PC-9 (cell line): ENCODE measurements around the gene MICAL2. TPM values are rescaled to one million over a fixed set of nuclear protein-coding genes. Genes with fewer than 3 reads are reported as not detected.

ENCODE experiments used
- BruUV-seq: library from RNA; stranded (reverse); fragments of 400-500 nt; replicated peaks from 2 replicates; lab custom pipeline; 2021; lab: Mats Ljungman, UMichigan
- CTCF ChIA-PET: fragments of 300-600 bp; sonication (Branson Sonifier 250); formaldehyde crosslinking; loops from one replicate; lab custom pipeline; 2022; ENCODE audit warnings: antibody characterized with exemption; lab: Charles Lee
- POLR2A ChIA-PET: fragments of 300-600 bp; sonication (Branson Sonifier 250); formaldehyde crosslinking; loops from one replicate; lab custom pipeline; 2022; ENCODE audit warnings: antibody characterized with exemption; ENCODE audit not compliant: unreplicated experiment; lab: Charles Lee
- DNase-seq, 2 experiments: peaks; one replicate each; pipeline versions ENCODE4 v3.0.0 to v3.0.0-alpha.2; 2015 to 2022; ENCODE audit warnings: mixed read lengths in 1 of 2
- H2AFZ ChIP-seq: fragments of 200-600 bp; sonication (generic); 2 replicates; pipeline ENCODE4 v1.8.1; 2017; ENCODE audit warnings: antibody characterized with exemption
- H3F3A ChIP-seq: fragments of 200-600 bp; sonication (generic); 2 replicates; pipeline ENCODE4 v1.8.1; 2017; ENCODE audit warnings: antibody characterized with exemption, mild to moderate bottlenecking, low read depth; ENCODE audit not compliant: insufficient read depth
- H3K27ac ChIP-seq: fragments of 200-600 bp; sonication (generic); 2 replicates; pipeline ENCODE4 v1.6.1; 2016; ENCODE audit warnings: mixed run types
- H3K27me3 ChIP-seq: fragments of 200-600 bp; sonication (generic); 2 replicates; pipeline ENCODE4 v1.6.1; 2016; ENCODE audit warnings: low read depth, mixed run types; ENCODE audit not compliant: insufficient read depth
- H3K36me3 ChIP-seq: fragments of 200-600 bp; sonication (generic); 2 replicates; pipeline ENCODE4 v1.6.1; 2016; ENCODE audit warnings: low read depth, mixed run types
- H3K4me1 ChIP-seq: fragments of 200-600 bp; sonication (generic); replicated peaks from 2 replicates; pipeline ENCODE4 v1.6.1; 2016; ENCODE audit warnings: mixed run types; ENCODE audit not compliant: insufficient read depth
- H3K4me2 ChIP-seq: fragments of 200-600 bp; sonication (generic); 2 replicates; pipeline ENCODE4 v1.6.1; 2017; ENCODE audit warnings: mixed run types
- H3K4me3 ChIP-seq: fragments of 200-600 bp; sonication (generic); 2 replicates; pipeline ENCODE4 v1.6.1; 2016; ENCODE audit warnings: mixed run types
- H3K79me2 ChIP-seq: fragments of 200-600 bp; sonication (generic); 2 replicates; pipeline ENCODE4 v1.6.1; 2017; ENCODE audit warnings: low read depth, mixed run types
- H3K9me2 ChIP-seq: fragments of 200-600 bp; sonication (generic); 2 replicates; pipeline ENCODE4 v1.8.1; 2017; ENCODE audit warnings: mild to moderate bottlenecking; ENCODE audit not compliant: insufficient read depth
- H3K9me3 ChIP-seq: fragments of 200-600 bp; sonication (generic); 2 replicates; pipeline ENCODE4 v1.8.1; 2016; ENCODE audit warnings: low read depth; ENCODE audit not compliant: insufficient read depth
- H4K20me1 ChIP-seq: fragments of 200-600 bp; sonication (generic); 2 replicates; pipeline ENCODE4 v1.8.1; 2017; ENCODE audit not compliant: insufficient read depth
- EZH2 ChIP-seq: fragments of 200-600 bp; sonication (generic); IDR thresholded peaks from 2 replicates; pipeline ENCODE4 v1.8.0; 2017; ENCODE audit warnings: antibody characterized with exemption, low read depth
- intact Hi-C: fragments of 100-400 bp; cut with micrococcal nuclease; formaldehyde crosslinking; loops from one replicate; pipeline ENCODE4 v1.10.0; 2022; ENCODE audit not compliant: unreplicated experiment
- total RNA-seq: library from RNA; stranded (reverse); gene quantifications from 2 replicates; pipeline ENCODE4 v1.2.3, GENCODE V29; 2021
- TF ChIP-seq, protein P1 (sequence below): fragments of 200-600 bp; sonication (generic); conservative IDR thresholded peaks from 2 replicates; pipeline ENCODE4 v1.6.1; 2017; ENCODE audit warnings: mixed run types, antibody characterized with exemption, mild to moderate bottlenecking, moderate library complexity

The MICAL2 gene
- total RNA-seq, 1 experiment from 2014 or later: 32.4 TPM

DNA sequence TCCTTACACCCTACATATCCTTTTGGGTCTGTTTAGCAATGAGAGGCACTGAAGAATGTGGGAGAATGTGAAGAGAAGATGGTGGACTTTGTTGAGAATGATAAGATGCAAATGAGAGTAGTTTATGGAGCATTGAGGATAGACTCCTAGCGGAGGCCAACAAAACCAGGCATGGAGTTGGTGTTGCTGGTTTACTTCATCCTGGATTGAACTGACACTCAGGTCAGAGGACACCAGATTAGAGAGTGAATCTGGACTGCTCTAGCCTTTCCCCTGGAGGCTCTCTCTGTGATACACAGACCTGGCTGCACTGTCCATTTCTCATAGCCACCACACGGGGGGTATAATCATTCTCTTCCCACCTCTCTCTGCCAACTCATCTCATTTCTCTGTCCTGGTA lies 98.7 kb downstream of the MICAL2 start:
- H3K36me3 ChIP-seq: peaks cover 9% of the 10 kb centered on the region
- TF ChIP-seq EZH2: no peak
- TF ChIP-seq, protein P1, sequence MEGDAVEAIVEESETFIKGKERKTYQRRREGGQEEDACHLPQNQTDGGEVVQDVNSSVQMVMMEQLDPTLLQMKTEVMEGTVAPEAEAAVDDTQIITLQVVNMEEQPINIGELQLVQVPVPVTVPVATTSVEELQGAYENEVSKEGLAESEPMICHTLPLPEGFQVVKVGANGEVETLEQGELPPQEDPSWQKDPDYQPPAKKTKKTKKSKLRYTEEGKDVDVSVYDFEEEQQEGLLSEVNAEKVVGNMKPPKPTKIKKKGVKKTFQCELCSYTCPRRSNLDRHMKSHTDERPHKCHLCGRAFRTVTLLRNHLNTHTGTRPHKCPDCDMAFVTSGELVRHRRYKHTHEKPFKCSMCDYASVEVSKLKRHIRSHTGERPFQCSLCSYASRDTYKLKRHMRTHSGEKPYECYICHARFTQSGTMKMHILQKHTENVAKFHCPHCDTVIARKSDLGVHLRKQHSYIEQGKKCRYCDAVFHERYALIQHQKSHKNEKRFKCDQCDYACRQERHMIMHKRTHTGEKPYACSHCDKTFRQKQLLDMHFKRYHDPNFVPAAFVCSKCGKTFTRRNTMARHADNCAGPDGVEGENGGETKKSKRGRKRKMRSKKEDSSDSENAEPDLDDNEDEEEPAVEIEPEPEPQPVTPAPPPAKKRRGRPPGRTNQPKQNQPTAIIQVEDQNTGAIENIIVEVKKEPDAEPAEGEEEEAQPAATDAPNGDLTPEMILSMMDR: no peak
- no peak overlapping the region for H2AFZ ChIP-seq
- H3K4me3 ChIP-seq: no peak overlapping the region
- H3K27me3 ChIP-seq: no peaks in the 10 kb centered on the region
- peaks cover 21% of the 10 kb centered on the region for H3K4me1 ChIP-seq
- no peaks in the 10 kb centered on the region for H3K9me3 ChIP-seq
- DNase-seq: no peak
- no TSS peak for BruUV-seq
- H3K79me2 ChIP-seq: no peaks in the 10 kb centered on the region
- peaks cover 14% of the 10 kb centered on the region for H3F3A ChIP-seq
- no peaks in the 10 kb centered on the region for H4K20me1 ChIP-seq
- intact Hi-C loops: no loop called here
- no peak overlapping the region for H3K27ac ChIP-seq
- no peaks in the 10 kb centered on the region for H3K9me2 ChIP-seq
- no peak overlapping the region for H3K4me2 ChIP-seq
- ChIA-PET POLR2A (no interaction called here), CTCF (no interaction called here)

DNA sequence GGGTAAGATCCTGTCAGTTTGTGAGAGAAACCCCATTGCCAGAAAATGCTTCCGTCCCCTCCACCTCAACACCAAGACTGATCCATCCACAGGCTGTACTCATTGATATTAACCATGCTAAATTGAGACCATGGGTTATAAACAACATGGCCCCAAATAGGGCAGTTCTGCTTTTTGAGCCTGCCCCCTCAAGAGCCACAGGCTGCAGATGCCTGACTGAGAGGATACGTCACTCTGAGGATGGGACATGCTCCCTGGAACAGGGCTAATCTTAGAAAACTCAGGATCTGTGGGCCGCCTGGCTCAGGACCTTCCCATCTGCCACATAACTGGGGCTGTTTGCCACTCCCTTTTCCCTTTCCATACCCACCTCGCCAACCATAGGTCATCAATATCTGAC lies 99.8 kb downstream of the MICAL2 start:
- Histone ChIP-seq H3K27ac (no peak overlapping the region), H3K9me2 (no peaks in the 10 kb centered on the region), H3K4me3 (no peak overlapping the region), H3K4me2 (no peak overlapping the region), H2AFZ (no peak overlapping the region), H4K20me1 (no peaks in the 10 kb centered on the region), H3F3A (peaks cover 25% of the 10 kb centered on the region), H3K79me2 (no peaks in the 10 kb centered on the region), H3K27me3 (no peaks in the 10 kb centered on the region), H3K4me1 (peaks cover 32% of the 10 kb centered on the region), H3K9me3 (no peaks in the 10 kb centered on the region), H3K36me3 (peaks cover 12% of the 10 kb centered on the region)
- DNase-seq: no peak
- TF ChIP-seq EZH2: no peak
- TF ChIP-seq, protein P1: no peak
- intact Hi-C loops: no loop called here
- POLR2A ChIA-PET: no interaction called here
- BruUV-seq: no TSS peak
- CTCF ChIA-PET: no interaction called here

DNA sequence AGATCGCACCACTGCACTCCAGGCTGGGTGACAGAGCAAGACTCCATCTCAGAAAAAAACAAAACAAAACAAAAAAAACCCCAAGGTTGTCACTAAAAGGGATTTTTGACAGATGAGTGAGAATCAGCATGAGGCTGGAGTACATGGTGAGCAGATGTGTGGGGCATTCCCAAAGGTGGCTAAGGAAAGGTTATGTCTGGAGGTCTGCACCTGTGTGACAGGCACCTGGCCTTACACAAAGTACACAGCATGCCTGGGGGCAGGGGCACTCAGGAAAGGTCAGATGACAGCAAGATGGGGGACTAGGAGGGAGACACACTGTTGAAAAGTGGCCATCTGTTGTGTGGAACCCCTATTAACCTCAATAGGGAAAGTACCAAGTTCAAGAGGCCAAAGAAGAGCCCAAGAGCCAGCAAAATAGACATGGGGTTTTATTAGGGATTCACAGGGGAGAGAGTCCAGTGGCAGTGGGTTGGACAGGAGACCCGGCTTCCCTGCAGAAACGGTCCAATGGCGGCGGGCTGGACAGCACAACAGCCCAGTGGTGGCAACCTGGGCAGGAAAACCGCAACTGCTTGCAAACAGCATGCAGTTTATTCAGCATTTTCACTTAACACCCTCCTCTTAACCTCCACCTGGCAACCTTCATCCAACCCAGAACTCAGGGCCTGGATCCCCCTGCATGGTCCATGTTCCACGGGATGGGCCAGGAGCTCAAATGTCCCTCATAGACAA lies 101.1 kb downstream of the MICAL2 start:
- no peak overlapping the region for H3K27ac ChIP-seq

More for the DNA sequence above, 101.1 kb downstream of the MICAL2 start:
- Histone ChIP-seq H2AFZ (no peak overlapping the region), H4K20me1 (no peaks in the 10 kb centered on the region), H3F3A (peaks cover 36% of the 10 kb centered on the region), H3K4me3 (no peak overlapping the region), H3K4me2 (no peak overlapping the region), H3K36me3 (peaks cover 12% of the 10 kb centered on the region), H3K9me2 (no peaks in the 10 kb centered on the region), H3K4me1 (peaks cover 45% of the 10 kb centered on the region), H3K9me3 (no peaks in the 10 kb centered on the region), H3K79me2 (no peaks in the 10 kb centered on the region), H3K27me3 (no peaks in the 10 kb centered on the region)
- intact Hi-C loops: no loop called here
- ChIA-PET CTCF (no interaction called here), POLR2A (no interaction called here)
- no TSS peak for BruUV-seq
- TF ChIP-seq EZH2: no peak
- TF ChIP-seq, protein P1: no peak
- DNase-seq: no peak
